ENCODE data around the gene RELN.
"Not testable (repeated sequence)": the region's sequence is repeated elsewhere in the genome, so short reads cannot be mapped to it uniquely, and the experiment has no call there.

RELN gene

DNA sequence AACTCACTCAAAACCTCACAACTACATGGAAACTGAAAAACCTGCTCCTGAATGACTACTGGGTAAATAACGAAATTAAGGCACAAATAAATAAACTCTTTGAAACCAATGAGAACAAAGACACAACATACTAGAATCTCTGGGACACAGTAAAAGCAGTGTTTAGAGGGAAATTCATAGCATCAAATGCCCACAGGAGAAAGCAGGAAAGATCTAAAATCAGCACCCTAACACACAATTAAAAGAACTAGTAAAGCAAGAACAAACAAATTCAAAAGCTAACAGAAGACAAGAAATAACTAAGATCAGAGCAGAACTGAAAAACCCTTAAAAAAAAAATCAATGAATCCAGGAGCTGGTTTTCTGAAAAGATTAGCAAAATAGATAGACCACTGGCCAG lies 202.4 kb downstream of the RELN start:
- DNase-seq (ENCODE audit: low read depth in 2 of 2), result not testable (repeated sequence)

DNA sequence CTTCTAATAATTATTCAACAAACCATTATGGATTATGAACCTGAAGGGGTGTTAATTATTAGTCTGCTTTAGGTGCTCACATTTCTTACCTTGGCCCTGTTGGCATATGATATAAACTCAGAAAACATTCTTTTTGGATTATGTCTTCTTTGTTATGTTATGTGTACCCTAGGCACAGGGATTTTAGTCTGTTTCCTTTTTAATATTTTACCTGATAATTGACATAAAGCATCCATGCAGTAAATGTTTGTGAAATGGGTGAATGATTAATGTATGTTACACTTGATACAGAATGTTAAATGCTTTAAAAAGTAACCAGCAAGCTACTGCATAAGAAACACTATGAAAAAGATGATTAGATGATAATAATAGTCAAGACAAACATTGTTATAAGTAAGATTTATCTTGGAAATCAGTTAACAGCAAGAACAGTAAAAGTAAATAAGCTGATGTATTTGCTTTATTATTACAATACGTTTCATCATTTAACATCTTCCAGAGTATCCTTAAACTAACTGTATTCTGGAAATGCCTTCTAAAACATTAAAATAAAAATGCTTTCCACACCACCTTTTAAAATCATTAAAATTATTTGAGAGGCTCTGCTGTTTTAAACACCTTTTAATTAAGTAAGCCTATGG lies 204.7 kb downstream of the RELN start:
- DNase-seq (ENCODE audit: low read depth in 2 of 2), result no peak

DNA sequence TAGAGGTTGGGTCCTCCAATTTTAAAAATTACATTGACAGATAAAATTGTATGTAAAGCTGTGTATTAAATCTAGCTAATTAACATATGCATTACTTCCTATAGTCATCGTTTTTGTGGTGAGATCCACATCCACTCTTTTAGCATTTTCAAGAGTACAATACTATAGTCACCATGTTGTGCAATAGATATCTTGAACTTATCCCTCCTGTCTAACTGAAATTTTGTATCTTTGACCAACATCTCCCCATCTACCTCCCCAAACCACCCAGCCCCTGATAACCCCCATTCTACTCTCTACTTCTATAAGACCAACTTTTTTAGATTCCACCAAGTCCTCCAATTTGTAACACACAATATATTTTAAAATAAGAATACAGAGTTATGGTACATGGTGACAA lies 208.0 kb downstream of the RELN start:
- DNase-seq (ENCODE audit: low read depth in 2 of 2), result no peak

DNA sequence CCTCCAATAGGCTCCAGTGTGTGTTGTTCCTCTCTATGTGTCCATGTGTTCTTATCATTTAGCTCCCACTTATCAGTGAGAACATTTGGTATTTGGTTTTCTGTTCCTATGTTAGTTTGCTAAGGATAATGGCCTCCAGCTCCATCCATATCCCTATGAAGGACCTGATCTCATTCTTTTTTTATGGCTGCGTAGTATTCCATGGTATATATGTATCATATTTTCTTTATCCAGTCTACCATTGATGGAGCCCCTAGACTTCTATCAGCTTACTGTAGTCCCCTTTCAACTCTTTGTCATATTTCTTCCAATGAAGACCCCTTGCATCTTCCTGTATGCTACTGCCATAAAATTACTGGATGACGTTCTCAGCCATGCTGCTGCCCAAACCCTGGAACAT lies 208.9 kb downstream of the RELN start:
- not testable (repeated sequence) for DNase-seq (ENCODE audit: low read depth in 2 of 2)

DNA sequence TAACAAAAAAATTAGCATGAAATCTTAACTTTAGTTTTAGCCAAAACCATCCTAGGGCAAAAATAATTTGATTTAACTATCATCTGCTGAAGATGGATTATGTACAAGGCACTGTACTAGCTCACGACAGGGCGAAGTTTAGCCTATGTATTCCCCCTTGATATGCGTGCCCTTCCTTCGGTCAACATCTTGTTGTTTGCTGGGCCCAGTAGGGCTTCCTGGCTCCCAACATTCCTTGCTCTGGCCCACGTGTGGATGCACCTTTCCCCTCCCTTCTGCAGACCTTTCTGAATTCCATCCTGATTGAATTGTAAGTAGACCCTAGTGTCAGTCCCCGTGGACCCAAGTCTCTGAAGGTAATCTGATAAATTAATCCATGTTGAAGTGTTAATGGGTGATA lies 212.0 kb downstream of the RELN start:
- DNase-seq (ENCODE audit: low read depth in 2 of 2), result no peak

DNA sequence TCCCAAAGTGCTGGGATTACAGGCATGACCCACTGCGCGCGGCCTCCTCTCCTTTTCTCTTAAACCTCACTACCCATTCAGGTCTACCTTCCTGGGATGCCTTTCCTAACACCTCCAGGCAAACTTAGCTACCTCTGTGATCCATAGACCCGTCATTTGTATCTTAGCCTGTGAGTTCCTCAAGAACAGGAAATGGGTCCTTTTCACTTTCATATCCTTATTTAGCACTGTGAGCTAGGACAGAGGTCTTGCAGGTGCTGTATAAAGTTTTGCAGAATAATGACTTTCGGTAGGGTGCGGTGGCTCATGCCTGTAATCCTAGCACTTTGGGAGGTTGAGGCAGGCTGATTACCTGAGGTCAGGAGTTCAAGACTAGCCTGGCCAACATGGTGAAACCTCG lies 215.7 kb downstream of the RELN start:
- DNase-seq (ENCODE audit: low read depth in 2 of 2), result no peak

DNA sequence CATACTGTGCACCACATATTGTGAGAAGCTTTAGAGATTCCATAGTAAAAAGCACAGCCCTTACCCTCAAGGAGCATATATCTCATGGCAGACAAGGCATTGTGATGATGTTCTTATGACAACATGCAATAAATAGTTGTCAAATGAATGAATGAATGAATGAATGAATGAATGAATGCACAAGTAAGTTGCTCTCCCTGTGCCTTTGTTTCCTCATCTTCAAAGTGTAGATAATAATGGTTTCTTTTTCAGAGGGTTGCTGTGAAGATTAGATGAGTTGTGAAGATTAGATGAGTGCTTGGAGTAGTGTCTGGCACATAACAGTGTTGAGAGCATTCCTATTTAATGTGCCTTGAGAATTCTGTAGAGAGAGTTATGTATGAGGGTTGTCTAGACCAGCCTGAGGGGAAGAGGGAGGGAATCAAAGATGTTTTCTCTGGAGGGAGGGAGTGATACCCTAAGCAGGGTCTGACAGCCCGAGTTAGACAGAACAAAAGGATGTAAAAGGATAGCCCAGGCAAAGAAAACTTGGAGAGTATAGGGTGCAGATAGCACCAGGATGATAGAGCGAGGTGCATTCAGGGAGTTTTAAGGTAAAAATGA lies 217.2 kb downstream of the RELN start:
- no peak for DNase-seq (ENCODE audit: low read depth in 2 of 2)

DNA sequence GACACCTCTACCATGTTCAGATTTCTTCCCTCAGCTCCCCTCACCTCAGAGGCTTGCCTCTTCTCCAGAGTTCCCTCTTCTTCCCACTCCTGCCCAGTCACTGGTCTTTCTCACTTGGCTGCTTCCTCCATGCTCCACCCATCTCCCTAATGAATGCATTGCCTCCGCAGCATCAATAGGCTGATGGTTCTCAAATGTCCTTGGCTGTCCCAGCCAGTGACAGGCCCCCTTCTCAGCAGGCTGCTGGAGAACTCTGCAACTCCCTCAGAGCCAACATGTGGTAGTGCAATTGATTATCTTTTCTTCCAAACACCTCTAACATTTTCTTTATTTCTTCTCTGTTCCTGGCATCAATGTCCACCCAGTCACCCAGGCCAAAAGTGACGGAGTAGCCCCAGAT lies 218.2 kb downstream of the RELN start:
- no peak for DNase-seq (ENCODE audit: low read depth in 2 of 2)

DNA sequence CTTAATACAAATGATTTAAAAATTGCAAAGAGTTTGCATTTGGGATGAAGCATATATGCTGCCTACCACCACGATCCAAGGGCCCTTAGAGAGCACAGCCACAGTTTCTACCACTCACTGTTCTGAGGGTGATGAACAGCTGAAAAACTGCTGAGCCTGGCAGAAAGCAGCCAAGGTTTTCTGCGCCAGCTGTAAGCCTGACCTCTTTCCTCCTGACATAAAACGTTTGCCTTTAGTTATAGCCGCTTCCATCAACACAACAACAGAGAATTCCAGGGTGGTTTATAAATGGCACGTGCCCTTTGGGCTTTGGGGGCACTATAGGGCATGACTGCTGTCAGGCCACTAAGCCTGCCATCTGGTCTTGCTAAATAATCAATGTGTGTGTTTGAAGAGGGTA lies 222.8 kb downstream of the RELN start:
- DNase-seq (ENCODE audit: low read depth in 2 of 2), result no peak

DNA sequence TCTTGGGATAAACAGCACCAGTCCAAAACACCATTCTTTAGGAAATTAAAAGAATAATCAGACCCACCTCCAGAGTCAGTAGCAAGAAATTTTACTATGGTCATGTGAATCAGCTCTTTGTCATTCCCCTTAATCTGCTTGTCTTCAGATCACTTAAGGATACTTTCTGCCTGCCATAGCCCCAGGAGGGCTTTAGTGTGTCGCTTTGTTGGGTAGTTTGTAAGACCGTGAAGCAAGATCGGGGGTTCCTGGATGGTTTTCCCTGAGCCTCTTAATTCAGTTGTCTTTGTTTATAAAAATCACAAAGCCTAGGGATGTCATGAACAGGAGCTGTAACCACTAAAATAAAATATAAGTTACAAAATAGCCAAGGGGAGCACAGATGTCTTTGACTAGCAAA lies 223.6 kb downstream of the RELN start:
- DNase-seq (ENCODE audit: low read depth in 2 of 2), result no peak

DNA sequence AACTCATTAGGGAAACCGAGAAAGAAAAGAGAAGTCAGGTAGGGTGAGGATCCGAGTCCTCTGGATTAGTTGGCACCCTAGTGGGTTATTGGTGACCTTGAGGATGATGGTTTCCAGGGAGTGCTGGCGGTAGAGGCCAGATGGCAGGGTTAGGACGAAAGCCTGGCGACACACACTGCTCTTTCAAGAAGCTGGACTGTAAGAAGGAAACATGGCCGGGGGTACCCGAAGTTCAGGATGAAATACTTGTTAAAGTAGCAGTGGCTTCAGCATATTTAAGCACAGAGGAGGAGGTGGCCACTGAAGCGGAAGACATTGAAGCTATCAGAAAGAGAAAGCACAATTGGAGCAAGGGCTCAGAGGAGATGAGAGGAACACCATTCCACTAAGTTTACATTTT lies 224.6 kb downstream of the RELN start:
- no peak for DNase-seq (ENCODE audit: low read depth in 2 of 2)

DNA sequence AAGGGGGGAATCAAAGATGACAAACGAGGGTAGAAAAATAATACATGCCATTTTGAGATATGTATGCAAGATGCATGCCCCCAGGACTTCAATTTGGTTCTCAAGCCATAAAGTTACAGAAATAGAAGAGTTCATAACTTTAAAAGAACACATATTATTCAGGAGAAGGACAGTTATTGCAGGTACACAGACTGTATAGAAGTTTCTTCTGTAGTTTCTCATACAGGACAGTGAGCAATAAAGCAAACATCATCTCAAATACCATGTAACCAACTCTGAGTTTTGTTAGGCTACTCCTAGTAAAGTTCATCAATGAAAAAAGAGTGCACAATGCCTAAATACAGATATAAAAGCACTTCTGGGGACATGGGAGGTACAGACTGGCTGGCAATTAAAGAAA lies 226.6 kb downstream of the RELN start:
- DNase-seq (ENCODE audit: low read depth in 2 of 2), result no peak

DNA sequence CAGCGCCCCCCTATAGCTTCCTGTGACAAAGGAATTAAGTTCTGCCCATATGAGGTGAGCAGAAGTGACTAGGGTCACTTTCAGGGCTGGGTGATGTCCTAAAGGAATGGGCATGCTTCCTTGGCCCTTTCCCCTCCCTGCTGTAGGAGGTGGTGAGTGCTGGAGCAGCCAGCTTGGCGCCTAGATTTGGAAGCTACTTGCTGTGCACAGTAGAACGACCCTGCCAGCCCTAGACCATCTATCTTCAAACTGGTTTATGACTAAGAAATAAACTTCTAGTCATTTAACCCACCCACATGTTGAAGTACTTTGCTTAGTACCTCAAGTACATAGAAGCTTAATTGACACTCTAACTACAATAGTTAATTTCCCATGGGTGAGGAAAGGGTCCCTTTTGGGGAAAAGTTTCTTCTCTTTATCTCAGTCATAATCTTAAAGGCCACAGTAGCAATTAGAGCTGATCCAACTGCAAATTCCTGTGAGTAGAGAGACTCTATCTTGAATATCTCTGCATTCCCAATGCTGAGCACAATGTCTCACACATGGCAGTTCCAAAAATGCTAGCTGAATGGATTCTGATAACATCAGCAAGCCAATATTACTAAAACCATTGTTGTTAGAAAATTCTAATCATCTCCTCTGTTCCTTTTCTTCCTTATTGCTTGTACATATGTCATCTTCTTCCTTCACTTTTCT lies 227.2 kb downstream of the RELN start:
- no peak for DNase-seq (ENCODE audit: low read depth in 2 of 2)

DNA sequence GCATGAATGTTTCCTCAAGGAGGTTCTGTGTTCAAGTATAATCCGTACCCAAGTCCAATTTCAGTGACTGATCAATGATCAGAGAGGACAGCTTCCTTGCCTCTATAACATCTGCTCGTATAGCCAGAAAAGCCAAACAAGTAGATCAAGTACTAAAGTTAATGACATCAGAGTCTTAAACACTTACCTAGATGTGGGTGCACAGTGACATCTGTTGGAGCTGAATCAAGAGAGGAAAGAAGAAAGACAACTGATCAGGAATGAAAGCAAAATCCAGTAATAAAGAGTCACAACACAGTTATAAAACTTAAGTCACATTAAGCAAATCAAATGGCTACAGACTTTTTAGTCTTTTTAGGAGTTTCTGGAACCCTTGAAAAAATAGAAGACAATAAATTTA lies 236.5 kb downstream of the RELN start:
- no peak for DNase-seq (ENCODE audit: low read depth in 2 of 2)

DNA sequence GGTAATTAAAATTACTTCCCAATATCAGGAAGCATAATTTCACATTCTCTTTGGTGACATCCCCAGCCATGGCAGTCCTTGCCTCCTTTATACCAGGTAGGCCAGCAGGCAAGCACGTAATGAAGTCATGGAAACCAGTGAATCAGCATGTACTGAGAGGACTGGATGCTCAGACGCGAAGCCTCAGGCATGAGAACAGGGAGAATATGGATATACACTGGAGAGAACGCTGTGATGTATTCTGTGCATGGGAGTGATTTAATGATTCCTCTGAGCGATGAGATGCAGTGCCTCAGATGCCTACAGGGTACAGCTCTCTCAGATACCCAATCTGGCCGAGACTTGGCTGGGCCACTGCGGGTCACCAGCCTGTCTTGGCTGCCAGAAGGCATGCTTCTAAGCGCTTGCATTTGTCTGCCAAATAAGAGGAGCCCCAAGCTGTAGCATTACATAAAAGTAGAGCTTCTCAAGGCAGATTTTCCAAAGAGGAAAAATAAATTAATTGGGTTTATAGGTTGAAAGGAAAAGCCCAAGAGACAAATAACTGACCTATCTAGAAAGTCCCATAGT lies 238.1 kb downstream of the RELN start:
- DNase-seq (ENCODE audit: low read depth in 2 of 2), result no peak

DNA sequence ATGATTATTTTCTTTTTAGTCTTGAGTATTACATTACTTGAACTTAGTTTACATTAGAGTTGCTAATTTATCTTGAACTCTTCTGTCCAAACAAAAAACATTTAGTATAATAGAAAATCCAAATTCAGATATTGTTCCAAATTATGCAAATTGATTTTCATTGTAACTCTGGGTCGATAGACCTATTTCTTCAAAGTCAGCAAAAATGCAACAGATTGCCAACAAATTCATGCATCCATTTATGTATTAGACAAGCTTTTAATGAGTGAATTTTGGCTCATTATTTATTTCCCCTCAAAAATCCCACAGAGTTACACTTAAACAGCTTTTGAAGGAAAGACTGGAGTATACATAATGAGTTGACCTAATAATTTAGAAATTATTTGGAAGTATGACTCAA lies 240.8 kb downstream of the RELN start:
- no peak for DNase-seq (ENCODE audit: low read depth in 2 of 2)

DNA sequence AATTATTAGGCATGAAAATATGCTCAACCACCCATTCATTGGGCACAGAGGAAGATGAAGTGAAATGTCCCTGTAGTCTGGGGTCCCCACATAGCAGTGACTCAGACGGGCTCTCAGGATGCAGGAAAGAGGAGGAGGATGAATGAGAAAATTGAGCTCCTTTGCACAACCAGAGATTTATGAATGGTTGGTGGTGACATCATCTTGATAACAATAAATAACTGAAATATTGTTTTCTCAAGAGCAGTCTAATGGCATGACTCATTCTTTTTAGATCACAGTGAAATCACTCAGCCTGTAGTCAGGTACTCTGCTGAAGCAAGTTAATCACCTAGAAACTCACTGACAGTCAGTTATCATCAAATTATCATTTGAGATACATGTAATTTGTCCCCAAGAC lies 254.1 kb downstream of the RELN start:
- no peak for DNase-seq (ENCODE audit: low read depth in 2 of 2)

DNA sequence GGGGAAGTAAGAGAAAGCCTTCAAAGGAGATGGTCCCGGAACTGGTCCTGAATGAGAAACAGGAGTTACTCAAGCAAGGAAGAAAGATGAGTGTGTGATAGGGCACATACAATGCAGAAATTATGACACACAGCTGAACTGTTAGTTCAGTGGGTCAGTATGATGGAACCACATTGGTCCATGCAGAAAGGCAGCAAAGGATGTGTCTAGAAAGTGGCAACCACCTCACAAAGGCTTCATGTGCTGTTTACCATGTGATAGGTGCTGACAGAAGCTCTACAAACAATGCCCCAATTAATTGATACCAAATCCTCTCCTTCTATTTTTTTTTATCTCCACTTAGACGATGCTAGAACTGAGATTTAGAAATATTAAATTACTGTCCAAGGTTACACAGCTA lies 258.3 kb downstream of the RELN start:
- no peak for DNase-seq (ENCODE audit: low read depth in 2 of 2)

DNA sequence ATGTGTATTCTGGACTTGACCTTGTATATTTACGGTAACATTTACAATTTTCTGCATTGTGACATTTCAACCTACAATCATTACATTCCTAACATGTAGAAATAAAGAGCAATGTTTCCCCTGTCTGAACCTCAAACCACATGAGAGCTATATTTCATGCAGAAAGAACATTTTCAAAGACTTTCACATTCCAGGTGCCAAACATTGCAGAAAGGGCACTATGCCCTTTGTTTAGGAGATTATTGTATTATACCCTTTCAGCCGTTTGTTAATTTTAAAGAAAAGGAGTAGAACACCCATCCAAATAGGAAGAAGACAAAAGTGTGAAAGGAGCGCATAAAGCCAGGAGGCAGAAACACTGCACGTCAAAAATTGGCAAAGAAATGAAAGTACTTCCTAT lies 260.4 kb downstream of the RELN start:
- DNase-seq (ENCODE audit: low read depth in 2 of 2), result no peak

DNA sequence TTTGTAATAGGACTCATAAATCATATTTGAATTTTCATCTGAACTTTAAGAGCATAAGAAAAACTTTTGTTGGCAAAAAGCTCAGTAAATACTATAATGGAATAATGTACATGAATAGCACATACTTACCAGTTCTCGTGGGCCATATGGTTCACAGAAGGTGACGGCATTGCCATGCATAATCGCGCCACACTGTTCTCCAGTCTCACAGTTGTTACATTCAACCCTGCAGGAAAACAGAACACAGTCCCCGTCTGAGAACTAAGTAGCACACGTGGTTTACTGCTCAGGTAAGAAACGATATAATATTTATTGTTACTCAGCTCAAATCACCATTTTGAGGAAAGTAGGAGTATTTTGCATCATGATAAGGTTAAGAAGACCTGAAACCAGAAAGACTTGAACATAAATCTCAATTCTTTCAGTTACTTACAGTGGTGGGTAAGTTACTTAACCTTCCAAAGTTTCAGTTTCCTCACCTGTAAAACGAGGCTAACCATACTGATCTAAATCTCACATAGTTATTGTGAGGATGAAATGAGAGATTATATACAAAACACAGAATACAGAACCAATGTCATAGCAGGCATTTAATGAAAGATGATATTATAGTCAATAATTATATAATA lies 261.4 kb downstream of the RELN start:
- DNase-seq (ENCODE audit: low read depth in 2 of 2), result no peak

DNA sequence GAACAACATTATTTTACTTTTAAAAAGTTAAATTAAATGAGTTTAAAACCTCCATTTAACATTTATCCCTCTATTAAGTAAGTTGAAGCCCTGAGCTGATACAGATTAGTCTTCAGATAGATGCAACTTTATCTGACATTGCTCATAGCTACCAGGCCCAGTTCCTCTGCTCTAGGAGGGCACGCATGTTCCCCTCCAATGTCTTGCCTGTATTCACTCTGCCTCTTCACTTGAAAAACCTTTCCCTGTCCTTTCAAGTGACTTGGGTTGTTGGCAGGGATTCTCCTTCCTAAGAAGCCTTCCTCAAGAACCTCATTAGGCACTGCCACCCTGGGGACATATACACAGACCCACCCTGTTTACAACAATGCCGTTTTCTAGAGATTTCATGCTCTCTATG lies 270.4 kb downstream of the RELN start:
- no peak for DNase-seq (ENCODE audit: low read depth in 2 of 2)

DNA sequence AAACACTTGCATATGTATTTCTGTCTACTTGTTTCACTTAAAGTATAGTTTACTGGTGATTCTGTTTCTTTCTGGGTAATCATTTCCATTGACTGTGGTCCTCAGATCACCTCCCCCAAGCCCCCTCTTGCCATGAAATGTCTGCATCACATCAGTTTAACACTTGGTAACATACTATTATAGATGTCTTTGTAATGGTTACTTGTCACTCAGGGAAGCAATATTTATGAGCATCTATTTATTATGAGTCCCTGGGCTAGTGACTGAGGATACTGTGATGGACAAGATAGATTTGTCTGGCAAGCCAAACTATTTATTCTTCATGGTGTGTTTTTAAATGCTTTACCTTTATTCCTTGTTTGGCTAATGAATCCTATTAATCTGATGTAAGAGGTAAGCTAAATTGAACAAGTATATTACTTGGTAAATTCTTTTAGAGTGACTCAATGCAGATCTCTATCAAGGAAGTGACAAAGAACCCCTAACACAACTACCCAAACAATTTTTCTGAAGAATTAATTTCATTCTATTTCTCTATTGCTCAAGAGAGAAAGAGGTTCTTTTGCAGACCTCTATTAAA lies 270.9 kb downstream of the RELN start:
- no peak for DNase-seq (ENCODE audit: low read depth in 2 of 2)
